HepG2 (cell line): ENCODE results near the gene HP1BP3. TPM values are rescaled to one million over a fixed set of nuclear protein-coding genes. Genes with fewer than 3 reads are reported as not detected.

Experiments
- ATF1 ChIP-seq: IDR thresholded peaks from 2 replicates; pipeline ENCODE4 v1.6.1; 2016; ENCODE audit warnings: mild to moderate bottlenecking, control low read depth
- GTF2F1 ChIP-seq: fragments of 150-350 bp; IDR thresholded peaks from 2 replicates; pipeline ENCODE4 v1.6.1; 2014; ENCODE audit warnings: low read length
- HMG20A ChIP-seq: IDR thresholded peaks from 2 replicates; pipeline ENCODE4 v1.6.1; 2016; ENCODE audit warnings: borderline replicate concordance
- HMGA1 ChIP-seq: sonication (generic); formaldehyde crosslinking; conservative IDR thresholded peaks from 2 replicates; pipeline ENCODE4 v1.4.0; 2020; ENCODE audit warnings: missing genetic modification reagents
- MAFG ChIP-seq: sonication (generic); formaldehyde crosslinking; IDR thresholded peaks from 2 replicates; pipeline ENCODE4 v1.5.1; 2020; ENCODE audit warnings: mild to moderate bottlenecking, missing genetic modification reagents
- MBD4 ChIP-seq: IDR thresholded peaks from 2 replicates; pipeline ENCODE4 v1.6.1; 2012; ENCODE audit warnings: low read length, inconsistent platforms, borderline replicate concordance
- MEF2D ChIP-seq: sonication (generic); formaldehyde crosslinking; IDR thresholded peaks from 2 replicates; pipeline ENCODE4 v1.5.1; 2020; ENCODE audit warnings: mild to moderate bottlenecking, missing genetic modification reagents
- MYC ChIP-seq: sonication (generic); formaldehyde crosslinking; IDR thresholded peaks from 2 replicates; pipeline ENCODE4 v1.9.0; 2021; ENCODE audit warnings: missing genetic modification reagents, borderline replicate concordance
- NR2F2 ChIP-seq: IDR thresholded peaks from 2 replicates; pipeline ENCODE4 v1.6.1; 2012; ENCODE audit warnings: low read depth, inconsistent platforms, borderline replicate concordance
- PAF1 ChIP-seq: IDR thresholded peaks from 2 replicates; pipeline ENCODE4 v1.6.1; 2016; ENCODE audit warnings: missing genetic modification reagents, missing compliant biosample characterization
- POLR2A ChIP-seq, 2 experiments: IDR thresholded peaks; 2 replicates each; pipeline ENCODE4 v1.6.1; 2011; ENCODE audit warnings: low read depth in 2 of 2, low read length in 2 of 2, mild to moderate bottlenecking in 1 of 2, moderate library complexity in 1 of 2; ENCODE audit not compliant: insufficient read depth in 1 of 2
- SOX6 ChIP-seq, 2 experiments: fragments of 450-650 bp in 1 of 2; sonication (generic) in 1 of 2; formaldehyde crosslinking in 1 of 2; IDR thresholded peaks; 2 replicates each; pipeline versions ENCODE4 v1.4.0 to v1.6.1; 2017 to 2020; ENCODE audit warnings: antibody characterized with exemption in 1 of 2, mild to moderate bottlenecking in 1 of 2, missing genetic modification reagents in 1 of 2
- TGIF2 ChIP-seq: IDR thresholded peaks from 2 replicates; pipeline ENCODE4 v1.6.1; 2016; ENCODE audit warnings: control low read depth, missing compliant biosample characterization
- ZNF292 ChIP-seq: sonication (generic); formaldehyde crosslinking; IDR thresholded peaks from 2 replicates; pipeline ENCODE4 v1.8.1; 2022; ENCODE audit warnings: mild to moderate bottlenecking, low read depth, missing genetic modification reagents, borderline replicate concordance
- ZNF33A ChIP-seq: sonication (generic); formaldehyde crosslinking; IDR thresholded peaks from 2 replicates; pipeline ENCODE4 v1.5.1; 2020; ENCODE audit warnings: missing genetic modification reagents, mild to moderate bottlenecking, moderate library complexity, borderline replicate concordance
- ZNF547 ChIP-seq: sonication (generic); formaldehyde crosslinking; IDR thresholded peaks from 2 replicates; pipeline ENCODE4 v1.5.1; 2020; ENCODE audit warnings: mild to moderate bottlenecking, missing genetic modification reagents
- ZNF703 ChIP-seq: sonication (generic); formaldehyde crosslinking; IDR thresholded peaks from 2 replicates; pipeline ENCODE4 v1.5.1; 2020; ENCODE audit warnings: missing genetic modification reagents, mild to moderate bottlenecking, moderate library complexity, borderline replicate concordance
- ZNF720 ChIP-seq: sonication (generic); formaldehyde crosslinking; IDR thresholded peaks from 2 replicates; pipeline ENCODE4 v1.4.0; 2020; ENCODE audit warnings: missing genetic modification reagents
- ZNF83 ChIP-seq: sonication (generic); formaldehyde crosslinking; IDR thresholded peaks from 2 replicates; pipeline ENCODE4 v1.4.0; 2020; ENCODE audit warnings: missing genetic modification reagents, mild to moderate bottlenecking, borderline replicate concordance
- ZNF883 ChIP-seq: sonication (generic); formaldehyde crosslinking; IDR thresholded peaks from 2 replicates; pipeline ENCODE4 v1.5.1; 2020; ENCODE audit warnings: mild to moderate bottlenecking, missing genetic modification reagents; ENCODE audit errors: not compliant biosample characterization
- ZSCAN21 ChIP-seq: sonication (generic); formaldehyde crosslinking; IDR thresholded peaks from 2 replicates; pipeline ENCODE4 v1.8.0; 2022; ENCODE audit warnings: mild to moderate bottlenecking, missing genetic modification reagents, moderate library complexity, borderline replicate concordance
- polyA plus RNA-seq, 8 experiments: library from polyadenylated mRNA; depleted of rRNA in 3 of 8; stranded (reverse) in 7 of 8; unstranded in 1 of 8; fragments of >200 nt; fragmentation: Illumina TruSeq in 4 of 8; extraction: Trizol in 4 of 8; gene quantifications; 2 replicates each; pipeline versions ENCODE4 v1.2.1 to v1.2.3, GENCODE V29; 2011 to 2016; ENCODE audit warnings: low read depth in 4 of 8, missing spikeins in 1 of 8, mixed read lengths in 1 of 8; ENCODE audit not compliant: insufficient read depth in 1 of 8
- total RNA-seq, 5 experiments: library from RNA; depleted of rRNA; stranded (reverse); fragments of >200 nt; fragmentation: Illumina TruSeq; extraction: Trizol; gene quantifications; 2 replicates each; pipeline ENCODE4 v1.2.3, GENCODE V29; 2016; ENCODE audit warnings: low read depth in 1 of 5
- TF ChIP-seq, protein P1 (sequence below): sonication (generic); formaldehyde crosslinking; IDR thresholded peaks from 2 replicates; pipeline ENCODE4 v1.8.1; 2023; ENCODE audit warnings: missing genetic modification reagents, inconsistent platforms, borderline replicate concordance
- TF ChIP-seq, protein P2 (sequence below): sonication (generic); formaldehyde crosslinking; IDR thresholded peaks from 2 replicates; pipeline ENCODE4 v1.4.0; 2020; ENCODE audit warnings: missing genetic modification reagents, borderline replicate concordance
- TF ChIP-seq, protein P3 (sequence below): sonication (generic); formaldehyde crosslinking; IDR thresholded peaks from 2 replicates; pipeline ENCODE4 v1.5.0; 2020; ENCODE audit warnings: missing genetic modification reagents

The HP1BP3 gene
- total and polyA plus RNA-seq, 2 of the 13 experiments (the other 11 are each of a cell fraction or from before 2014, with no cell fraction given), result 98.5 to 137 TPM

DNA sequence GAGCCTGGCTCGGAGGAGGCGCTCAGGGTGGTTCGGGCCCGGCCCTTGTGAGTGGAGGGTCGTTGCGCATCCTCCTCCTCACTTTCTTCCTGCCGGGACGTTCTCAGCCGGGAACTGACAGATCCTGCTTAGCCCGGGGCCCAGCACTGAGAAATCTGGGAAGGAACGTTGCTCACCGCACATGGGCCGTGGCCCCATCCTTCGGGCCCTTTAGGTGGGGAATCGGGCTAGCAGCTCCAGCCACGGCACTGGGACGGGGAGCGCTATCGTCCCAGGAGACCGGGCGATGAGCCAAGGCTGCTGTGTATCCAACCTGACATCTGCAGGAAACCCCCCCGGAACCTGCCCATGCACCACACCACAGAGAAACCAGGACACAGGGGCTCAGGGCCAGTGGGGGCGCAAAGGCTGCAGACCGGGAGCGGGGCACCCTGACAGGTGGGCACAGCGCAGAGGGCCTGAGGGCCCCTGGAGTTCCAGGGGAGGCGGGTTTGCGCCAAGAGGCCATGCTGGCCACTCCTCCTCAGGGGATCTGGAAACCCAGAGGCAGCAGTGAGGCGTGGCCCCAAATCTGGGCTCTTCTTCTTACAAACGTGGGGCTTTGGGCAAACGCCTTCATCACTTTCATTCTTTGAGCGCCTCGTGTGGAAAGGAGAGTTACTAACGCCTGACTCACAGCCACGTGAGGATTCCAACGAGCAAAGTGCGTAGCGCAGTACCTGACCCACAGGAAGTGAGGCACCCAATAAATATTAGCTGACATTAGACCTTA is 54.3 kb downstream of the HP1BP3 start, which contains the start of gene SH2D5 (continued):
- TF ChIP-seq ZNF547 (no peak), MEF2D (CRISPR knock-in tag) (peak; percentile 56; the same call in 1 of the 2 replicates), GTF2F1 (no peak), PAF1 (CRISPR knock-in tag) (no peak), POLR2A (IDR thresholded peaks at IDR 0.05; ENCODE audit: insufficient read depth in 1 of 2, low read depth in 2 of 2, low read length in 2 of 2) (peak in 1 of 2 experiments; percentile 50; a peak in 2 of 4 replicates), ZNF720 (no peak), ZNF33A (CRISPR knock-in tag) (0 out of 2 replicates have a peak, but pooled peaks have one; percentile 68), ZNF292 (CRISPR knock-in tag) (no peak; the same call in 1 of the 2 replicates), HMG20A (CRISPR knock-in tag) (no peak), ZNF883 (no peak), HMGA1 (no peak), TGIF2 (CRISPR knock-in tag) (peak; percentile 91), NR2F2 (no peak), ATF1 (CRISPR knock-in tag) (no peak), SOX6 (IDR thresholded peaks at IDR 0.05) (no peak), SOX6 (CRISPR knock-in tag; IDR thresholded peaks at IDR 0.05) (no peak; the same call in 1 of the 2 replicates), MAFG (CRISPR knock-in tag) (no peak), MYC (peak; percentile 79; the same call in 1 of the 2 replicates), ZNF703 (CRISPR knock-in tag) (peak; percentile 17; the same call in 1 of the 2 replicates), ZSCAN21 (no peak), MBD4 (no peak), ZNF83 (CRISPR knock-in tag) (no peak)
- TF ChIP-seq, protein P1, sequence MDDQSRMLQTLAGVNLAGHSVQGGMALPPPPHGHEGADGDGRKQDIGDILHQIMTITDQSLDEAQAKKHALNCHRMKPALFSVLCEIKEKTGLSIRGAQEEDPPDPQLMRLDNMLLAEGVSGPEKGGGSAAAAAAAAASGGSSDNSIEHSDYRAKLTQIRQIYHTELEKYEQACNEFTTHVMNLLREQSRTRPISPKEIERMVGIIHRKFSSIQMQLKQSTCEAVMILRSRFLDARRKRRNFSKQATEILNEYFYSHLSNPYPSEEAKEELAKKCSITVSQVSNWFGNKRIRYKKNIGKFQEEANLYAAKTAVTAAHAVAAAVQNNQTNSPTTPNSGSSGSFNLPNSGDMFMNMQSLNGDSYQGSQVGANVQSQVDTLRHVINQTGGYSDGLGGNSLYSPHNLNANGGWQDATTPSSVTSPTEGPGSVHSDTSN, result no peak
- TF ChIP-seq, protein P2, sequence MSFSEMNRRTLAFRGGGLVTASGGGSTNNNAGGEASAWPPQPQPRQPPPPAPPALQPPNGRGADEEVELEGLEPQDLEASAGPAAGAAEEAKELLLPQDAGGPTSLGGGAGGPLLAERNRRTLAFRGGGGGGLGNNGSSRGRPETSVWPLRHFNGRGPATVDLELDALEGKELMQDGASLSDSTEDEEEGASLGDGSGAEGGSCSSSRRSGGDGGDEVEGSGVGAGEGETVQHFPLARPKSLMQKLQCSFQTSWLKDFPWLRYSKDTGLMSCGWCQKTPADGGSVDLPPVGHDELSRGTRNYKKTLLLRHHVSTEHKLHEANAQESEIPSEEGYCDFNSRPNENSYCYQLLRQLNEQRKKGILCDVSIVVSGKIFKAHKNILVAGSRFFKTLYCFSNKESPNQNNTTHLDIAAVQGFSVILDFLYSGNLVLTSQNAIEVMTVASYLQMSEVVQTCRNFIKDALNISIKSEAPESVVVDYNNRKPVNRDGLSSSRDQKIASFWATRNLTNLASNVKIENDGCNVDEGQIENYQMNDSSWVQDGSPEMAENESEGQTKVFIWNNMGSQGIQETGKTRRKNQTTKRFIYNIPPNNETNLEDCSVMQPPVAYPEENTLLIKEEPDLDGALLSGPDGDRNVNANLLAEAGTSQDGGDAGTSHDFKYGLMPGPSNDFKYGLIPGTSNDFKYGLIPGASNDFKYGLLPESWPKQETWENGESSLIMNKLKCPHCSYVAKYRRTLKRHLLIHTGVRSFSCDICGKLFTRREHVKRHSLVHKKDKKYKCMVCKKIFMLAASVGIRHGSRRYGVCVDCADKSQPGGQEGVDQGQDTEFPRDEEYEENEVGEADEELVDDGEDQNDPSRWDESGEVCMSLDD (CRISPR knock-in tag), result 0 out of 2 replicates have a peak, but pooled peaks have one; percentile 39
- TF ChIP-seq, protein P3, sequence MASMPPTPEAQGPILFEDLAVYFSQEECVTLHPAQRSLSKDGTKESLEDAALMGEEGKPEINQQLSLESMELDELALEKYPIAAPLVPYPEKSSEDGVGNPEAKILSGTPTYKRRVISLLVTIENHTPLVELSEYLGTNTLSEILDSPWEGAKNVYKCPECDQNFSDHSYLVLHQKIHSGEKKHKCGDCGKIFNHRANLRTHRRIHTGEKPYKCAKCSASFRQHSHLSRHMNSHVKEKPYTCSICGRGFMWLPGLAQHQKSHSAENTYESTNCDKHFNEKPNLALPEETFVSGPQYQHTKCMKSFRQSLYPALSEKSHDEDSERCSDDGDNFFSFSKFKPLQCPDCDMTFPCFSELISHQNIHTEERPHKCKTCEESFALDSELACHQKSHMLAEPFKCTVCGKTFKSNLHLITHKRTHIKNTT, result no peak
